IMR-90 (cell line): Measurements from ENCODE around the gene ST3GAL5. TPM values are rescaled to one million over a fixed set of nuclear protein-coding genes. Genes with fewer than 3 reads are reported as not detected.

Source experiments
- ATAC-seq: fragments of 200-7000 bp; cut with Tn5 transposase; 2 replicates; pipeline ENCODE4 v1.9.1; 2020; ENCODE audit warnings: low read depth, mild to moderate bottlenecking, moderate library complexity
- BruUV-seq: library from RNA; stranded (reverse); fragments of 400-500 nt; replicated peaks from 2 replicates; lab custom pipeline; 2021; lab: Mats Ljungman, UMichigan
- CTCF ChIA-PET: fragments of 300-600 bp; formaldehyde crosslinking; extraction: SDS; loops from one replicate; lab custom pipeline; 2021; ENCODE audit warnings: antibody characterized with exemption; lab: Yijun Ruan, JAX
- POLR2A ChIA-PET: fragments of 300-600 bp; sonication (Branson Sonifier 250); formaldehyde crosslinking; loops from one replicate; lab custom pipeline; 2022; ENCODE audit warnings: antibody characterized with exemption; ENCODE audit not compliant: unreplicated experiment; lab: Charles Lee
- DNase-seq: peaks from one replicate; pipeline ENCODE4 v3.0.0; 2013
- H2AFZ ChIP-seq: replicated peaks from 2 replicates; pipeline ENCODE3; 2013; ENCODE audit warnings: low read length, mild to moderate bottlenecking; ENCODE audit not compliant: poor library complexity
- H2AK5ac ChIP-seq: 2 replicates; pipeline ENCODE4 v1.6.1; 2013; ENCODE audit warnings: low read depth, low read length, inconsistent platforms
- H2AK9ac ChIP-seq: replicated peaks from 2 replicates; pipeline ENCODE3; 2013; ENCODE audit warnings: mild to moderate bottlenecking, low read depth, low read length, moderate library complexity; ENCODE audit not compliant: poor library complexity
- H2BK120ac ChIP-seq: 2 replicates; pipeline ENCODE4 v1.6.1; 2013; ENCODE audit warnings: low read depth, low read length, inconsistent platforms
- H2BK15ac ChIP-seq: 3 replicates; pipeline ENCODE4 v1.6.1; 2013; ENCODE audit warnings: low read depth, low read length, inconsistent platforms
- H2BK20ac ChIP-seq: 2 replicates; pipeline ENCODE4 v1.6.1; 2013; ENCODE audit warnings: low read depth, mild to moderate bottlenecking, inconsistent platforms, low read length, moderate library complexity
- H2BK5ac ChIP-seq: 2 replicates; pipeline ENCODE4 v1.6.1; 2013; ENCODE audit warnings: mild to moderate bottlenecking, low read depth, low read length, inconsistent platforms; ENCODE audit not compliant: poor library complexity, severe bottlenecking
- H3K14ac ChIP-seq: replicated peaks from 2 replicates; pipeline ENCODE4 v1.6.1; 2013; ENCODE audit warnings: low read depth, low read length, inconsistent platforms
- H3K18ac ChIP-seq: 2 replicates; pipeline ENCODE4 v1.6.1; 2013; ENCODE audit warnings: low read depth, low read length, control low read depth
- H3K23ac ChIP-seq: 2 replicates; pipeline ENCODE4 v1.6.1; 2013; ENCODE audit warnings: low read depth, low read length, inconsistent platforms
- H3K27ac ChIP-seq: 2 replicates; pipeline ENCODE4 v1.5.1; 2013; ENCODE audit warnings: mild to moderate bottlenecking, control low read depth, low read length; ENCODE audit not compliant: insufficient read depth
- H3K27me3 ChIP-seq: 2 replicates; pipeline ENCODE4 v1.6.1; 2013; ENCODE audit warnings: low read length; ENCODE audit not compliant: control insufficient read depth, insufficient read depth
- H3K36me3 ChIP-seq: 2 replicates; pipeline ENCODE4 v1.6.1; 2013; ENCODE audit warnings: low read length, mixed read lengths; ENCODE audit not compliant: control insufficient read depth, insufficient read depth
- H3K4ac ChIP-seq: 2 replicates; pipeline ENCODE4 v1.6.1; 2013; ENCODE audit warnings: low read depth, low read length, inconsistent platforms
- H3K4me1 ChIP-seq: 2 replicates; pipeline ENCODE4 v1.6.1; 2013; ENCODE audit warnings: low read length, mixed read lengths; ENCODE audit not compliant: control insufficient read depth, insufficient read depth
- H3K4me2 ChIP-seq: 2 replicates; pipeline ENCODE4 v1.6.1; 2013; ENCODE audit warnings: low read depth, mild to moderate bottlenecking, control low read depth, low read length, moderate library complexity
- H3K4me3 ChIP-seq: 2 replicates; pipeline ENCODE4 v1.5.1; 2013; ENCODE audit warnings: low read depth, mild to moderate bottlenecking, control low read depth, low read length, moderate library complexity; ENCODE audit not compliant: insufficient read depth
- H3K56ac ChIP-seq: 2 replicates; pipeline ENCODE4 v1.6.1; 2013; ENCODE audit warnings: low read length, inconsistent platforms; ENCODE audit not compliant: insufficient read depth; ENCODE audit errors: extremely low read depth
- H3K79me1 ChIP-seq, 2 experiments: 2 replicates each; pipeline ENCODE4 v1.6.1; 2013; ENCODE audit warnings: low read length in 2 of 2, inconsistent platforms in 1 of 2, low read depth in 1 of 2
- H3K9ac ChIP-seq: 2 replicates; pipeline ENCODE4 v1.6.1; 2013; ENCODE audit warnings: low read depth, low read length, control low read depth
- H3K9me1 ChIP-seq: 2 replicates; pipeline ENCODE4 v1.6.1; 2013; ENCODE audit warnings: low read length, inconsistent platforms; ENCODE audit not compliant: insufficient read depth
- H3K9me3 ChIP-seq: 2 replicates; pipeline ENCODE4 v1.6.1; 2013; ENCODE audit warnings: low read length; ENCODE audit not compliant: control insufficient read depth, insufficient read depth
- H4K20me1 ChIP-seq: 2 replicates; pipeline ENCODE4 v1.6.1; 2013; ENCODE audit warnings: low read length, inconsistent platforms; ENCODE audit not compliant: insufficient read depth
- H4K5ac ChIP-seq: 2 replicates; pipeline ENCODE4 v1.6.1; 2013; ENCODE audit warnings: mild to moderate bottlenecking, low read depth, low read length, control low read depth
- H4K8ac ChIP-seq, 2 experiments: 2 replicates each; pipeline ENCODE4 v1.6.1; 2013; ENCODE audit warnings: low read depth in 2 of 2, low read length in 2 of 2, control low read depth in 1 of 2, inconsistent platforms in 1 of 2
- H4K91ac ChIP-seq: 2 replicates; pipeline ENCODE4 v1.6.1; 2013; ENCODE audit warnings: low read depth, low read length, inconsistent platforms; ENCODE audit not compliant: insufficient read depth
- CEBPB ChIP-seq: IDR thresholded peaks from 2 replicates; pipeline ENCODE4 v1.6.1; 2012; ENCODE audit warnings: low read depth, low read length, improper control_type of control experiment
- CTCF ChIP-seq: conservative IDR thresholded peaks from 2 replicates; pipeline ENCODE4 v1.5.1; 2012; ENCODE audit warnings: mild to moderate bottlenecking, low read depth, low read length, improper control_type of control experiment
- ELK1 ChIP-seq: fragments of 150-350 bp; IDR thresholded peaks from 2 replicates; pipeline ENCODE4 v1.6.1; 2016; ENCODE audit warnings: low read depth, mild to moderate bottlenecking, low read length, moderate library complexity, borderline replicate concordance
- FOS ChIP-seq: fragments of 150-350 bp; IDR thresholded peaks from 2 replicates; pipeline ENCODE4 v1.6.1; 2016; ENCODE audit warnings: low read depth, low read length
- MXI1 ChIP-seq: IDR thresholded peaks from 2 replicates; pipeline ENCODE4 v1.6.1; 2012; ENCODE audit warnings: low read depth, mild to moderate bottlenecking, low read length, moderate library complexity, borderline replicate concordance
- RFX5 ChIP-seq: IDR thresholded peaks from 2 replicates; pipeline ENCODE4 v1.8.0; 2012; ENCODE audit warnings: low read depth, mild to moderate bottlenecking, low read length, moderate library complexity
- USF2 ChIP-seq: fragments of 150-350 bp; IDR thresholded peaks from 2 replicates; pipeline ENCODE4 v1.6.1; 2017; ENCODE audit warnings: mild to moderate bottlenecking, antibody characterized with exemption, low read length, low read depth
- WGBS, 2 experiments: methylation state at CpG; one replicate each; pipeline versions ENCODE4 v1.1.5 to v1.1.7; 2013; ENCODE audit warnings: missing lambda C conversion rate in 2 of 2; ENCODE audit not compliant: insufficient read length in 1 of 2; ENCODE audit errors: extremely low coverage in 2 of 2; 5-methylcytosine and 5-hydroxymethylcytosine counted together
- dilution Hi-C: fragments of 300-500 bp; cut with HindIII; formaldehyde crosslinking; loops from one replicate; pipeline ENCODE4 v1.14.3; 2018; ENCODE audit warnings: low sequenced_read_pairs; ENCODE audit not compliant: unreplicated experiment
- in situ Hi-C: fragments of 300-500 bp; cut with MboI; formaldehyde crosslinking; loops from 3 replicates; pipeline ENCODE4 v1.14.3; 2019; ENCODE audit warnings: low sequenced_read_pairs, inconsistent platforms, mixed read lengths
- intact Hi-C: fragments of 100-400 bp; cut with micrococcal nuclease; formaldehyde crosslinking; loops from 2 replicates; pipeline ENCODE4 v1.10.0; 2022
- polyA plus RNA-seq, 3 experiments: library from polyadenylated mRNA; depleted of rRNA; stranded (reverse); fragments of >200 nt; gene quantifications; 2 replicates each; pipeline ENCODE4 v1.2.3, GENCODE V29; 2012; ENCODE audit warnings: low replicate concordance in 1 of 3
- total RNA-seq: library from RNA; depleted of rRNA; stranded (reverse); fragments of >200 nt; gene quantifications from 2 replicates; pipeline ENCODE4 v1.2.3, GENCODE V29; 2012

Gene ST3GAL5
- total and polyA plus RNA-seq, 2 of the 4 experiments (the other 2 are of a cell fraction) = 16.8 to 21.0 TPM

GRCh38 chr2:85861180-85861579, 27.6 kb downstream of the ST3GAL5 start:
- Histone ChIP-seq H3K79me1 (peaks cover 0 to 3% of the 10 kb centered on the region in 2 experiments; a peak in 1 of 4 replicates), H4K8ac (no peak overlapping the region), H3K4ac (no peak overlapping the region), H3K27ac (no peak overlapping the region), H2AK5ac (no peak overlapping the region), H3K4me3 (no peak overlapping the region), H3K9me3 (no peaks in the 10 kb centered on the region), H2AK9ac (no peak overlapping the region), H2BK120ac (no peak overlapping the region), H2AFZ (no peak overlapping the region), H4K91ac (no peak overlapping the region), H3K27me3 (no peaks in the 10 kb centered on the region), H3K56ac (no peak overlapping the region), H4K5ac (no peak overlapping the region), H2BK15ac (no peak overlapping the region), H3K9me1 (peaks cover 6% of the 10 kb centered on the region; the same call in 1 of the 2 replicates), H3K18ac (no peak overlapping the region), H3K23ac (no peak overlapping the region), H2BK20ac (no peak overlapping the region), H3K4me2 (no peak overlapping the region), H4K20me1 (peaks cover 4% of the 10 kb centered on the region; the same call in 1 of the 2 replicates), H3K36me3 (peaks cover 4% of the 10 kb centered on the region; the same call in 1 of the 2 replicates), H3K14ac (no peak overlapping the region), H3K9ac (no peak overlapping the region), H3K4me1 (peaks cover 11% of the 10 kb centered on the region), H2BK5ac (no peak overlapping the region)
- DNase-seq (no peak), ATAC-seq (no peak)
- BruUV-seq = no TSS peak
- intact Hi-C loops = loop anchor here (10.0 kb wide), 1 partner anchor 64 kb away; no protein-coding TSS in a partner anchor
- CTCF ChIA-PET = no interaction called here
- dilution Hi-C loops = no loop called here
- POLR2A ChIA-PET = interaction anchor here (0.7 kb wide), 1 partner anchor 27 kb away, joined by 4 read pairs; no protein-coding TSS in a partner anchor
- in situ Hi-C loops = no loop called here
- TF ChIP-seq CTCF (no peak), RFX5 (no peak), ELK1 (no peak), USF2 (no peak), MXI1 (no peak), FOS (no peak), CEBPB (no peak)
- WGBS, 2 experiments = no CpG with 5 or more reads among the region's 1 CpG
